ENCODE results near the gene DNAH7. TPM values are rescaled to one million over a fixed set of nuclear protein-coding genes. Genes with fewer than 3 reads are reported as not detected.

Gene DNAH7
- total and polyA plus RNA-seq, 2 of the 8 experiments (the other 6 are each of a cell fraction or from before 2014, with no cell fraction given), result 0.07 to 0.08 TPM

DNA sequence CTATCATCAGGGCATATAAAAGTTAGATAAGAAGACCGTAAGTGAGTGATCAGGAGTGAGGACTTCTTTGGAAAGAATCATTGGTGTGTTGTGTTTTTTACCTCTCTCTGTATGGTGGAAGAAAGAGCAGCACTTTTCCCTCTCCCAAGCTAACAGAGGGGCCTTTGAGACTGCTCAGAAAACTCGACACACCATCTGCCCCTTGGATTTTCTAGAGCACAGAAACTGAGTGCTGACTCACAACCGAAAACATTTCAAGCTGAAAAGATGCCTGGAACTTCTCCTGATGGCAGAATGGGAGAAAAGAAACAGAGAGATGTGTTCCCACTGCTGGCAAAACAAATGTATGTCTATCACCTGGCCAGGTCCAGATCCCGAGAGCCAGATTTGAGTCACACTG lies 156.6 kb downstream of the DNAH7 start:
- H3K18ac ChIP-seq (ENCODE audit: extremely low read depth, low read length), result no peak overlapping the region
- no peaks in the 10 kb centered on the region for H4K20me1 ChIP-seq (replicated peaks in 1 of 2; ENCODE audit: control insufficient read depth in 1 of 2, insufficient read depth in 2 of 2, low read length in 2 of 2)
- 84% methylated on average over 4 of the region's 4 CpGs; no CpG with 5 or more reads in 1 of the 2 experiments for WGBS, 2 experiments (ENCODE audit: extremely low coverage in 1 of 2, insufficient coverage in 1 of 2, insufficient read length in 1 of 2, insufficient replicate concordance in 2 of 2, low coverage in 1 of 2, low lambda C conversion rate in 2 of 2, missing lambda C conversion rate in 1 of 2)
- H3K56ac ChIP-seq (replicated peaks; ENCODE audit: insufficient read length, low read depth, low read length), result no peak overlapping the region
- H2BK12ac ChIP-seq (ENCODE audit: low read depth, low read length), result no peak overlapping the region
- no peaks in the 10 kb centered on the region for H3K4me1 ChIP-seq (replicated peaks in 1 of 4; ENCODE audit: control insufficient read depth in 3 of 4, insufficient read depth in 4 of 4, low read length in 3 of 4)
- H3K36me3 ChIP-seq (ENCODE audit: control insufficient read depth in 2 of 4, insufficient read depth in 4 of 4, low read length in 3 of 4), result no peaks in the 10 kb centered on the region
- H3K27ac ChIP-seq (ENCODE audit: low read depth, low read length), result no peak overlapping the region
- no peak overlapping the region for H3K14ac ChIP-seq (ENCODE audit: insufficient read length)
- H4K5ac ChIP-seq (ENCODE audit: insufficient read length, low read depth, low read length), result no peak overlapping the region
- H3K23me2 ChIP-seq (ENCODE audit: low read depth, low read length), result no peaks in the 10 kb centered on the region
- H2BK15ac ChIP-seq (ENCODE audit: low read length), result no peak overlapping the region
- H2BK5ac ChIP-seq (ENCODE audit: low read depth, low read length), result no peak overlapping the region
- no peaks in the 10 kb centered on the region for H3K79me2 ChIP-seq (ENCODE audit: control insufficient read depth in 1 of 2, insufficient read depth in 2 of 2, low read length in 2 of 2)
- CTCF ChIA-PET (ENCODE audit: partially characterized antibody), result no interaction called here
- H3K4ac ChIP-seq (replicated peaks; ENCODE audit: insufficient read length, low read depth, low read length), result no peak overlapping the region
- no peak overlapping the region for H3K9ac ChIP-seq (replicated peaks in 1 of 4; ENCODE audit: extremely low read depth in 1 of 4, low read depth in 3 of 4, low read length in 3 of 4)
- H2AFZ ChIP-seq (ENCODE audit: low read length), result peak overlapping the region; percentile 81
- H2AK5ac ChIP-seq (ENCODE audit: low read depth, low read length), result no peak overlapping the region
- FAIRE-seq (no peak), DNase-seq (ENCODE audit: low read depth in 1 of 2, low spot score in 2 of 2) (no peak)
- no peak overlapping the region for H4K8ac ChIP-seq (ENCODE audit: extremely low read depth, insufficient read depth, low read length)
- TF ChIP-seq EZH2 (IDR thresholded peaks at IDR 0.05; ENCODE audit: low read depth, low read length, severe bottlenecking) (no peak), BACH1 (IDR thresholded peaks at IDR 0.05; ENCODE audit: low read length) (no peak), POLR2A (IDR thresholded peaks at IDR 0.05; ENCODE audit: control extremely low read depth in 1 of 2, low read depth in 2 of 2, low read length in 2 of 2) (no peak)
- H2BK20ac ChIP-seq (ENCODE audit: low read length), result no peak overlapping the region
- POLR2A ChIA-PET (ENCODE audit: partially characterized antibody), result no interaction called here
- no peak overlapping the region for H3K4me3 ChIP-seq (ENCODE audit: extremely low read depth in 1 of 4, insufficient read depth in 2 of 4, low read depth in 3 of 4, low read length in 4 of 4)
- H2BK120ac ChIP-seq (replicated peaks; ENCODE audit: low read depth, low read length), result no peak overlapping the region
- no peak overlapping the region for H3K4me2 ChIP-seq (ENCODE audit: insufficient read depth in 1 of 2, low read depth in 2 of 2, low read length in 2 of 2)
- H4K91ac ChIP-seq (replicated peaks; ENCODE audit: insufficient read length, low read length), result no peak overlapping the region
- no peak overlapping the region for H3K23ac ChIP-seq (ENCODE audit: insufficient read length)
- no peaks in the 10 kb centered on the region for H3K9me3 ChIP-seq (ENCODE audit: insufficient read depth in 2 of 2, low read depth in 1 of 2, low read length in 1 of 2)
- no peaks in the 10 kb centered on the region for H3K27me3 ChIP-seq (replicated peaks in 1 of 4; ENCODE audit: control insufficient read depth in 3 of 4, extremely low read depth in 1 of 4, insufficient read depth in 3 of 4, low read length in 3 of 4)
- H3K79me1 ChIP-seq (ENCODE audit: low read depth, low read length), result no peaks in the 10 kb centered on the region
